Right forelimb (tissue), 1 donor: ENCODE measurements around the gene FAM174B.

ENCODE experiments used
- DNase-seq: peaks from one replicate; pipeline ENCODE4 v3.0.0-alpha.2; 2018

Gene FAM174B

DNA sequence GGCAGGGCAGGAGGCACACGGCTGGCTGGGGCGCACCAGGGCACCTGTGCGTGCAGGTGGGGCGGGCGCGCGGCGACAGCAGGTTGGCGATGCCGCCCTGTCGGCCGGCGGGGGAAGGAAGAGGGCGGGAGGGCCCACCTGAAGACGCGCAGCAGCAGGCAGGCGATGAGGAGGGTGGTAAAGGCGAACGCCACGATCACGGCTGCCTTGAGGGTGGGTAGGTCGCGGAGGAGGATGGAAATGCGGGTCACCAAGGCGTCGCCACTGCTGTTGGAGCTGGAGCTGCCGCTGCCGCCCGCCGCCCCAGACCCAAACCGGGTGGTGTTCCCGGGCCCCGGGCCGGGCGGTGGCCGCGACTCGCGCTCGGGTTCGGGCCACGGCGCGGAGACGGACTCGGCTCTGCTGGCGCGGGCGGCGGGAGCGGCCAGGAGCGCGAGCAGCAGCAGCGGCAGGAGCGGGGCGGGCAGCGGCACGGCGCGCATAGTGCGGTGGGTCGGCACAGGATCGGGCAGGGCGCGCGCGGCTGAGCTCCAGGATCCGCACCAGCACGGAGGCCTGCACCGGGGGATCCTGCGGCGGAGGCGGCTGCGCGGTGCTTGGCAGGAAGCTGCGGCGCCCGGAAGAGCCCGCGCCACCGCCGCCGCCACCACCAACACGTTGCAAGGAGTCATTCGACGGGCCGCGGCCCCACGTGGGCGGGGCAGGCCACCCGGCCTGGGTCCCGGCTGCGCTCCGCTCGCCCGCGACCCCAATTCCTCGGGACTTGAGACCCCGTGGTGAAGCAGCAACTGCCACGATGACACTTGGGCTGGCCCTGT, at the start of gene FAM174B:
Gene FAM174B (minus strand): TSS at position 598 of the 818 bp plus-strand sequence.
- peak; percentile 71 for DNase-seq

DNA sequence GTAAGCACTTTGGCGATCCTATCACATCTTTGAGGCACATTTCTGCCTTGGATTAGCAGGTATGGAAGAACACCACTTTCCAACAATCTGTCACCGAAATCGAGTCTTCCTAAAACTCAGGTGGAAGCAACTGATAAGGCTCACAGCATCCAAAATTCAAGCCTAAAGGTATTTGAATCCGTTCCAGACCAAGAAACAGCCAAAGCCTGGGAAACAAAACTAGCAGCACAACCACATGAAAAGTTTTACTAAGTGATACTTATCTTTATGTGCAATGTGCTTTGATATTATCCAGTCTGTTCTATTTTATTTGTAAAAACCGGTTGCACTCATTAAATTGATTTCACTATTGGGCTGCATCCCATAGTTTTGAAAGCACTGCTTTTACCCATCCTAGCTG, 40.5 kb upstream of the FAM174B start:
- no peak for DNase-seq

DNA sequence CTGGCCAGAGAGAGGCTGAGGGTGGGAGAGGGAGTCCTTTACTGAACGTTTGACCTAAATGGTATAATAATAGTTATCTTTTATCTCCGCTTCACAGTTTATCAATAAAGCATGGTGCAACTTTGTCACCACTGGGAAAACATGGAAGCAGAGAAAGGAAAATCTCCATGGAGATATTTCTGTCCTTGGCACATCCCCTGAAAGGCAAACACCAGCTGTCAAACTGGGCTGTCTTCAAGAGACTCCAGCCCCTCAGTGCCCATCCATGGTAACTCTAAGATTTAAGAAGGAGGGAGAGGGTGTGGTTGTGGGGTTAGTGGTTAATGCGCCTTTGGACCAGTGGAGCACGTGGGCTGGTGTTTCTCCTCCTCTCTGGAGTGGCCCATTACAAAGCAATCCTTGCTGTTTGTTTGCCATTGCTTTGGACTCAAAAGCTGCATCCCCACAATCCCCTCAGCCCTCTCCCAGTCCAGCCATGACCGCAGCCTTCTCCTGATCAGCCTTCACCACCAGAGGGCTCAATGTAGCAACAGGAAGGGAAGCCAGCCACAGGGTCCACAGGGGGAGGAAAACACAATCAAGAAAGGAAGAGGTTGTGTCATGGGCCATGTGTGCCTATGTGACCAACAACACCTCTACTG, 38.2 kb upstream of the FAM174B start:
- DNase-seq, result peak; percentile 41

DNA sequence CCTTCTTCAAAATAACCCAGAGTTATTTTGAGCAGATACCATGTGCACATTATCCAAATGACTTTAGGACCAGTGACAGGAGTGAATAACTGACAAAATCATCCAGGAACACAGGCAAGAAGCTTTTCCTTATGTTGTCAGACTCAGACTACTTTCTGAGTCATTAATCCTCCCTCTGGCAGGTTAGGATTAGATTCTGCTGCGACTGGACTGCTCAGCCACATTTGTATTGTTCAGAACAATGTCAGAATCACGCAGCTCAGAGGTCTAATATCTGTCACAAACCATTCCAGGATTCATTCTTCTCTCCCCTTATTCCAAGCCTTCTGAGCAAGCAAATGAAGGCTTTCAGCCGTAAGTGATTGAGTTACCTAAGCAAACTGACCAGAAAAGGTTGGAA, 34.8 kb upstream of the FAM174B start:
- DNase-seq, result no peak

DNA sequence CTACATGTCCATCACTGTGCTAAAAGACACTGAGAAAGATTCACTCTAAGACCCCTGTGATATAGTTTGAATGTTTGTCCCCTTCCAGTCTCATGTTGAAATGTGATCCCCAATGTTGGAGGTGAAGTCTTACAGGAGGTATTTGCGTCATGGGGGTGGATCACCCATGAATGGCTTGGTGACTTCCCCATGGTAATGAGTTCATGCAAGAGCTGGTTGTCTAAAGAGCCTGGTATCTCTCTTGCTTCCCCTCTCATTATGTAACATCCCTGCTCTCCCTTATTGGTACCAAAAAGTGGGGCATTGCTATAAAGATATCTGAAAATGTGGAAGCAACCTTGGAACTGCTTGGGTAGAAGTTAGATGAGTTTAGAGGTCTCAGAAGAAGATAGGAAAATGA, 32.2 kb upstream of the FAM174B start:
- DNase-seq, result no peak

DNA sequence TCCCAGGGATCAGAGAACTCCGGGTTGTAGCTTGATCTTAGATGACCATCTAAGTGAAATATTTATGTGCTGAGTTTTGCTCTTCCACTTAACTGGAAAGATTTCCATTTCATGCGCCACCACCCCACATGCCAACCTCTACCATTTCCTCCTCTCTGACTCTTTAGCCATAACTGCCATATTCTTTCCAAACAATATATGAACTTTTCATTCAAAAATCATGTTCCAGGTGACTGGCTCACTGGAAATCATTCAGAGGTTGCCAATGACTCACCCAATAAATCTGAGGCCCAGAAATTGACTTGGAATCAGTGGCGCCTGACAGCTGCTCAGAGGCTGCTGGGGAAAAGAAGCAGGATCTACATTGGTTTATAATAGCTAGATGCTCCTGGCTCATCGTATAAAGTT, 31.6 kb upstream of the FAM174B start:
- no peak for DNase-seq

DNA sequence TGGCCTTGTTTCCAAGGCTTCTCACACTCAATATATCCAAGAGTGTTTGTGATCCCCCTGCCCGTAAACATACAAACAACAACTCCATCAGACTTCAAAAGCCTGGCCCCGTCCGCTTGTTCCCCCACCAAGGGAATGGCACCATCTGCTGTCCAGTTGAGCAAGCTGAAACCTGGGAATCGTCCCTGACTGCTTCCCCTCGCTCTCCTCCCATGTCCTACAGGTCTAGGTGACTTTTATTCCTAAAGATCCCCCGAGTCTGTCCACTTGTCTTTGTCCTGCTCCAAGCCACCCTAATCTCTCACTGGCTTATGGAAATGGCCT, 27.9 kb upstream of the FAM174B start:
- DNase-seq, result no peak

DNA sequence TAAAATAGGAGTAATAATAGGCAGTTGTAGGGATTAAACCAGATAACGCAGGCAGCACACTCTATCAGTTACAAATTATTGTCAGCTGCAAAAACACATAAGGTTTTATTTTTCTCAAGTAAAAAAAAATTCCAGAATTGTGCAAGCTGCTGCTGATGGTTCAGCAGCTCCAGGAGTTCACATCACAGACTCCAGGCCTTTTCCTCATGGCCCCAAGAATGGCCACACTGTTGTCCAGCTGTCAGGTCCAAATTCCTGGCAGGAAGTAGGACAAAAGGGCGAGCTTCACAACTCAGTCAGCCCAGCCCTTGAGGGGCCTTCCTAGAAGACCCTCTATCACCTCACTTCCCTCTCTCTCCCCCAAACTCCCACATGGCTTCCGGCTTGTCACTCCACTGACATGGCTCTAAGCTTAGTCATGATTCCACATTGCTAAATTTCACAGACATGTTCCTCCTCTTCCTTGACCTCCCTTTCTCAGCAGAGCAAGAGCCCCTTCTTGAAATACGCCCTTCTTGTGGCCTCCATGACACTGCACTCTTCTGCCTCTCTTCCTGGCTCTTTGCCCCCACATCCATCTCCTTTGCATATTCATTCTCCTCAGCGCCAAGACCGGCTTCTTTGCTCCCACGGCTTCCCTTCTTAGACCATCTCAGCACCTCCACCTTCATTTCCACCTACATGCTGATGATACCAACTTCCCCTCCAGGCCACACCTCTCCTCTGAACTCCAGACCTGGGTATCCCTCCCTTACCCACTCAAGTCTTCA, 27.4 kb upstream of the FAM174B start:
- DNase-seq, result no peak

DNA sequence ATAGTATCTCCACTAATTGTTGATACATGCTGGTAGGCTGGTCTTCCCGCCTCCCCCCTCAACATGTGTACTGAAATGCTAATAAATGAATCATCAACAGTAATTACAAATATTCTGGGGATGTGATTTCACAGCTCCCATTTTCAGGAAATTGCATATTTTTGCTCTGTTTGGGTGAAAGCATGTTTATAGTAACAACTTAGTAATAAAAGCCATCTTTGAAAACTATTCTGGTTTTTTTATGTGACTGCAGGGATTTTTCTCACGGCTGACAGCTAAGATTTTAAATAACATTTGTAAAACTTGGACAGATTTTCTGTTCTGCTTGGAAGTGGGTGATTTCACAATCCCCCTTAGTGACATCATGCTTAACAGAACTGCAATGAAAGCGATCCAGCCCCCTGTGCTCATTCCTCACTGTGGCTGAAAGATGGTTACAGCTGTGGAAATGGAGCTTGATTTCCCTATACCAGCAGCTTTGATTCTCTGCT, 25.6 kb upstream of the FAM174B start:
- DNase-seq, result no peak

DNA sequence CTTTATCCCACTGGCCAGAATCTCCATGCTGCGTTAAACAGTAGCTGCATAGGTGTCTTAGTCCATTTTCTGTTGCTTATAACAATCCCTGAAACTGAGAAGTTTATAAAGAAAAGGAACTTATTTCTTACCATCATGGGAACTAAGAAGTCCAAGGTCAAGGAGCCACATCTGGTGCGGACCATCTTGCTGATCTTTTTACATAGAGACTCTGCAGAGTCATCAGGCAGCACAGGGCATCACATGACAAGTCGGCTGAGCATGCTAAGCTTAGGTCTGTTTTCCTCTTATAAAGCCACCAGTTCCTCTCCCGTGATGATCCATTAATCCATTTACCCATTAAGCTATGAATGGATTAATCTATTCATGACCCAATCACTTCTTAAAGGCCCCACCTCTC, 22.4 kb upstream of the FAM174B start:
- no peak for DNase-seq

DNA sequence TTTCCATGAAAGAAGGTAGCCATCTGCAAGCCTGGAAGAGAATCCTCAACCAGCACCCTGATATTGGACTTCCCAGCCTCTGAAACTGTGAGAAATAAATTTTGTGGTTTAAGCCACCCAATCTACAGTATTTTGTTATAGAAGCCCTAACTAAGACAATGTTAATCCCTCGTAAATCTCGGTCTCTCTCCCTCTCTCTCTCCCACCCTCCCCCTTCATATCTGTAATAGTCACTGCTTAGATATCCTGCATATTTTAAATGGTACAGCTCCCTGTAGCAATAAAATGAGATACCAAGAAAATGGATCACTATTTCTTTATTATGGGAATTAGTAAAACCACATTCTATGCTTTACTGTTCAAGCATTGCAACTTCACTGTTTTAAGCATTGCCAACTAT, 21.0 kb upstream of the FAM174B start:
- DNase-seq, result no peak

DNA sequence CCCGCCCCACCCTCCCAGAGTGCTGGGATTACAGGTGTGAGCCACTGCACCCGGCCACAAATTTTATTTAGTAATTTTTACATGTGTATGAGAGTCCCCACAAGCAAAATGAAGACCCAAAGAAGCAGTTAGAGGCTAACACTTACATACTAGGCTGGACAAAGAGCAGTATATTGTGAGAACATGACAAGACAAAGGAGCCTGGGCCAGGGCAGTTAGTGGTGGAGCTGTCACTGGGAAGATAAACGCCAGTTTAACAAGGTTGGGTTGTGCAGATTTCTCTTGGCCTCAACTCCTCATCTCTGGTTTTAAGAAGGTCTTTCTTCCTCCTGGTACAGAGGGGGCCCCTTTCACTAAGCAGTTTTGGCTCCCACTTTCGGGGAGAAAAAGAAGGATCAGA, 19.9 kb upstream of the FAM174B start:
- no peak for DNase-seq

DNA sequence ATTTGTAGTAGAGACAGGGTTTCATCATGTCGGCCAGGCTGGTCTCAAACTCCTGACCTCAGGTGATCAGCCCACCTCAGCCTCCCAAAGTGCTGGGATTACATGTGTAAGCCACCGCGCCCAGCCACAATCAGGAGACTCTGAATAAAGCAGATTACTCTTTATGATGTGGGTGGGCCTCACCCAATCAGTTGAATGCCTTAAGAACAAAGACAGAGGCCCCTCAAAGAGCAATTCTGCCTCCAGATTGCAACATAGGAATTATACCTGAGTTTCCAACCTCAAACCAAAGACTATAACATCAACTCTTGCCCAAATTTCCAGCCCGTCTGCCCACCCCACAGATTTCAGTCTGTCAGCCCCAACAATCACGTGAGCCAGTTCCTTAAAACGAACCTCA, 18.8 kb upstream of the FAM174B start:
- DNase-seq, result no peak

DNA sequence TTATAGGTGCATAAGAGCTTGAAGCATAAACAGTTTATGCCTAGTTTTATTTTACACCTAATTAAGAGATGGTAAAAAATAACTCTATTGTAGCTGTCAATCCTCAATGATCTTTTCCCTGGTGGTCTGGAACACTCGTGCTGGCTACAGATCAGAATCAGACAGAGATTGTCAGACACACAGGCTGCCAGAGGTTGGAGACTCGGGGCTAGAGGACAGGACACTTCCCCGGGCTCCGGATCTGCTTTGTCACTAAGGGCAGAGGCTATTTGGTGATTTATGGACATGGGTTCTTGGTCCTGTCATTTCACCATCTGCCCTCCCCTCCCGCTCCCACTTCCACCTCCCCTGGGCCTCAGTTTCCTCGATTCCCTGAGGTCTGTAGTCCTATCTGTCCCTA, 16.5 kb upstream of the FAM174B start:
- DNase-seq, result no peak

DNA sequence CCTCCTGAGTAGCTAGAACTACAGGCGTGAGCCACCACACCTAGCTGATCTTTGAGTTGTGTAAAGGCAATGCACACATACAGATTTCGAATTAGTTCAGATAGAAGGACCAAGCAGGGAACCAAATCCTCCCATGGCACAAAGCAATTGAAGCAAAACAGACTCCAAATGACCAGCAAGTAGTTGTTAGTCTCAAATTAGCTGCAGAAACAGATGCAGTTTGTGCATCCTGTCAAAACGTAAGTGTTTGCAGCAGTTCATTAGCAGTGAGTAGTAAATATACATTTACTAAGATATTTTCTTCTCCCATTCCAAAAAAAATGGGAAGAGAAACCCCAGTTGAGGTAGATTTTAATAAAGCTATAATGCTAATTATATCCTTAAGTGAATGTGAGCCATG, 15.8 kb upstream of the FAM174B start:
- DNase-seq, result no peak

DNA sequence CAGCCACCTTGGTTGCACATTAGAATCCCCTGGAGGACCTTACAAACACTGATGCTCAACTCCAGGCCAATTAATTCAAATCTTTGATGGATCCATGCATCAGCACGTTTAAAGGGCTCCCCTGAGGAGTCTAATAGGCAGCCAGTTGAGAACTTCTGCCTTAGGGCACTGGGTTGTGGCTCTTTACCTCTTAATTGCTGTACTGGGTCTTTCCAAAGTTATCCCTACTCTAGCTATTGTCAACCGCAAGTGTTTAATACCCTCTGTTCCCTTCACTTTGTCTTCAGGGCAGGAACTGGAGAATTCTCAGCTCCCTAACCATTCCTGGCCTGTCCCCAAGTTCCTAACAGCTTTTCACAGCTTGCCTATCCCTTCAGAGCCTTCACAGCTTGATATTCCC, 15.0 kb upstream of the FAM174B start:
- DNase-seq, result no peak

DNA sequence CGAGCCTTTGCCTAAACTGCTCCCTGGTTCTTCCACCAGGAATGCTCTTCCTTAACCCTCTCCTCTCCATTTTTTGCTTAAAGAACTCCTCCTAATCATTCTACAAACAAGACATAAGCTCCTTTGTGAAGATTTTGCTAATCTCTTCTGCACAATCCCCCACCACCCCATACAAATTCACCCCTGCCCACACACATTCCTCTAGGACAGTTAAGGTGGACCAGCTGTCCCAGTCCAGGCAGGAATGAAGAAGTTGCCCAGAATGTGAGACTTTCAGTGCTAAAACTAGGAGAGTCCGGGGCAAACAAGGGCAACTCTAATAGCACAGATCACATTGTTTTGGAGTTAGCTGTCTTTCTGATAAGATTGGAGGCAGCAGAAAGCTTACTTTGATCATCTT, 13.9 kb upstream of the FAM174B start:
- DNase-seq, result no peak

DNA sequence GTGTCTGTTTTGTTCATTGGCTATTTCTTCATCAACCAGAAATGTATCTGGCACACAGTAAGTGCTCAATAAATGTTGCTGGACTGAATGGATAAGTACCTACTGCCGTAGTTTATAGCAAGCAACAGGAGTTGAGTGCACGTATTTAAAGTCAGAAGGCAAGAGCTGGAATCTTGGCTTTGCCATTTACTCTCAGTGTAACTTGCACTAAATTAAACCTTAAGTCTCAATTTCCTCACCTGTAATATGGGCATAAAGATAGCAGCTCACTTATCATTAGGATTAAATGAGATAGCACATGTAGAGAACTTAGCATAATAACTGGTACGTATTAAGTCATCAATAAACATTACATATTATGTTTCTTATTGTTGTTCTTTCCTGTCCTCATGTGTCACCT, 13.0 kb upstream of the FAM174B start:
- DNase-seq, result no peak

DNA sequence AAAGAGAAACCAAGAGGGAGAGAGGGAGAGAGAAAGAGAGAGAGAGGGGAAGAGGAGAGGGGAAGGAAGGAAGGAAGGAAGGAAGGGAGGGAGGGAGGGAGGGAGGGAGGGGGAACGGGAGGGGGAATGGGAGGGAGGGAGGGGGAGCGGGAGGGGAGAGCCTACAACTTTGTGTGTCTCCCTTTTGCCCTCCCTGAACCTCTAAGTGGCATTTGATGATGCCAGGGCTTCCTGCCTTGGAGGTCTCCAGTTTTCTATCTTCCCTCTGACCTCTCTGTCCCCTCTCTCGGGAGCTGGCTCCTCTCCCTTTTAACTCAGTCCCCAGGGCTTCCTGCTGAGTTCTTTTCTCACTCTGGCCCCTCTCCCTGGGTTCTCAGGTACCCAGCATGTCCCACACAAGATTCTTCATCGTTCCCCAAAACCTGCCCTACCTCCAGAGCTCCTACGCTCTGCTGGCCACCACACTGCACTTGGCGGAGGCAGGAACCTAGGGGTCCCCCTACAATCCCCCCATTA, 12.5 kb upstream of the FAM174B start:
- DNase-seq, result no peak

DNA sequence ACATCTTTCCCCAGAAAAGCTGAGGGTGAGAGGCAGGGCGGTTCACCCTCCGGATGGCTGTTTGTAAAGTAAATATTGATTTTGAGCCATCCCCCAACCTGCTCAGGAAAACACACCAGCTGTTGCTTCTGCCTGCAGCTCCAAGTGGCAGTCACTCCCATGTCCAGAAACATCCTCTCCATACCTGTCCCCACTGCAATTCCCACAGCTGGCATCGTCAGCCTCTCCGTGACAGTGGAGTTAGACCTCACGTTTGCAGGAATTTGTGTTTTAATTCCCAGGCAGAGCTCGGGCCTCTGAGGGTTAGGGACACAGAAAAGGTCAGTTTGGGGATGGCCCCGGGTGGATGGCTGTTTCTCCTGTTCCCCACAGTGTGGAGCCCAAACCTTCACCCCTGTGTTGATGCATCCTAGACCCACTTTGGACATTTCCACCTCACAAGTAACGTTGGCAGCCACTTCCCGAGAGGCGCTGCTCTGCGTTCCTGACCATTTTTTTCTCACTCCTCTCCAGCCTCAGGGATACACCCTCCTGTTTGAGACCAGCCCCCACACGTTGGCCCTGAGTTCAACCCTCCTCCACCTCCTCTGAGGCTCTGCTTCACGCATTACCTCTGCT, 11.8 kb upstream of the FAM174B start:
- DNase-seq, result no peak

DNA sequence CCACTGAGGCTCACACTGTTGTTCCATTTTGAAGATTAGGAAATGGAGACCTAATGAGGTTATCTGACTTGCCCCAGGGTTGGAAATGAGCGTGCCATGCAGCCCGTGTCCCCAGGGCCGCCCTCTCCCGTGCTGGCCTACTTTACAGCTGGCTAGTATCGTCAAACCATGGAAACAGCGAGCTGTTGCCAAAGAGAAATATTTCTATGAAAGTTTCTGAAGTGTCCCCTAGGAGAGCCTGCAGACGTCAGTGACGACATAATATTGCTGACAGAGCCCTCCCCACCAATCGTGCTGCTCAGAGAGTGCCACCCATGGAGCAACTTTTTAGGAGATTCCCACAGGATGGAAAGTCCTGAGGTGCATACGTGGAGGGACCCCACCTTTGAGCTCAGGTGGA, 11.2 kb upstream of the FAM174B start:
- DNase-seq, result no peak

DNA sequence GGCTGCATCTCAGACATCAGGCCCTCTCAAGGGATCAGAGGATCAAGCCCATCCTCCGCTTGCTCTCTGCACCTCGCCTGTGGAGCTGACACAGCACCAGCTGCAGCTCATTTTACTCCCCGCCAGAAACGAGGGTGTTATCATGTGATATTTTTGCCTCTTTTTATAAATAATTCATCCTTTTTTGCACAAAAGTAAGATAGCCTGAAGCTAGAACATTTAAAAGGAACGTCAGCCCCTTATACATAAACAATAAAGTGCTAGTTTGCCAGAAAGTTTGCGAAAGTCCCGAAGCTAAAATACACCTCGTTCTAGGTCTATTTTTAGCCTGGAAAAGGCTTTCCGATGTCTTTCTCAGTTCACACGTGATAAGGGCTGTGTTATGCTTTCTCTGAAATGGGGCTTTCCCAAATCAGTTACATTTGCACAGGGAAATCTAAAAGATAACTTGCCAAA, 9.6 kb upstream of the FAM174B start:
- DNase-seq, result no peak
